GM23338 (cell line): ENCODE results near the gene NTNG1.

Experiments
- CREB1 ChIP-seq: fragments of 250-450 bp; sonication (Bioruptor Pico); IDR thresholded peaks from 2 replicates; pipeline ENCODE4 v1.5.0; 2020; ENCODE audit warnings: low read depth, mild to moderate bottlenecking, moderate library complexity
- CTCF ChIP-seq, 2 experiments: fragments of 200-600 bp in 1 of 2; sonication (generic) in 1 of 2; conservative IDR thresholded peaks; 2 replicates each; pipeline versions ENCODE4 v1.5.1 to v1.6.1; 2016 to 2017; ENCODE audit warnings: antibody characterized with exemption in 2 of 2, low read depth in 2 of 2, mild to moderate bottlenecking in 2 of 2, moderate library complexity in 1 of 2
- EZH2 ChIP-seq: fragments of 200-600 bp; sonication (generic); IDR thresholded peaks from one replicate; pipeline ENCODE4 v1.8.0; 2017; ENCODE audit warnings: antibody characterized with exemption, mild to moderate bottlenecking, low read depth; ENCODE audit not compliant: unreplicated experiment
- EZH2phosphoT487 ChIP-seq: fragments of 200-600 bp; sonication (generic); IDR thresholded peaks from one replicate; pipeline ENCODE4 v1.8.1; 2018; ENCODE audit warnings: antibody characterized with exemption; ENCODE audit not compliant: unreplicated experiment
- JUNB ChIP-seq: IDR thresholded peaks from one replicate; pipeline ENCODE4 v1.6.1; 2016; ENCODE audit warnings: antibody characterized with exemption; ENCODE audit not compliant: unreplicated experiment
- NANOG ChIP-seq: IDR thresholded peaks from 2 replicates; pipeline ENCODE4 v1.6.1; 2016; ENCODE audit warnings: antibody characterized with exemption, borderline replicate concordance
- POLR2AphosphoS5 ChIP-seq: IDR thresholded peaks from 2 replicates; pipeline ENCODE4 v1.6.1; 2016; ENCODE audit warnings: antibody characterized with exemption, low read depth
- STAT1 ChIP-seq: IDR thresholded peaks from one replicate; pipeline ENCODE4 v1.6.1; 2016; ENCODE audit warnings: antibody characterized with exemption; ENCODE audit not compliant: unreplicated experiment
- ZNF331 ChIP-seq: fragments of 250-450 bp; sonication (Bioruptor Pico); IDR thresholded peaks from 2 replicates; pipeline ENCODE4 v1.5.0; 2020; ENCODE audit warnings: low read depth, mild to moderate bottlenecking, moderate library complexity
- ZNF462 ChIP-seq: fragments of 250-450 bp; sonication (Bioruptor Pico); IDR thresholded peaks from 2 replicates; pipeline ENCODE4 v1.5.0; 2020; ENCODE audit warnings: mild to moderate bottlenecking, moderate library complexity
- TF ChIP-seq, protein P1 (sequence below): IDR thresholded peaks from one replicate; pipeline ENCODE4 v1.6.1; 2018; ENCODE audit warnings: antibody characterized with exemption; ENCODE audit not compliant: unreplicated experiment

- TF ChIP-seq JUNB, result no peak
- no peak for TF ChIP-seq CTCF (conservative IDR thresholded peaks at IDR 0.05; ENCODE audit: low read depth in 2 of 2)
- no peak for TF ChIP-seq POLR2AphosphoS5
- TF ChIP-seq EZH2, result no peak
- TF ChIP-seq, protein P1, sequence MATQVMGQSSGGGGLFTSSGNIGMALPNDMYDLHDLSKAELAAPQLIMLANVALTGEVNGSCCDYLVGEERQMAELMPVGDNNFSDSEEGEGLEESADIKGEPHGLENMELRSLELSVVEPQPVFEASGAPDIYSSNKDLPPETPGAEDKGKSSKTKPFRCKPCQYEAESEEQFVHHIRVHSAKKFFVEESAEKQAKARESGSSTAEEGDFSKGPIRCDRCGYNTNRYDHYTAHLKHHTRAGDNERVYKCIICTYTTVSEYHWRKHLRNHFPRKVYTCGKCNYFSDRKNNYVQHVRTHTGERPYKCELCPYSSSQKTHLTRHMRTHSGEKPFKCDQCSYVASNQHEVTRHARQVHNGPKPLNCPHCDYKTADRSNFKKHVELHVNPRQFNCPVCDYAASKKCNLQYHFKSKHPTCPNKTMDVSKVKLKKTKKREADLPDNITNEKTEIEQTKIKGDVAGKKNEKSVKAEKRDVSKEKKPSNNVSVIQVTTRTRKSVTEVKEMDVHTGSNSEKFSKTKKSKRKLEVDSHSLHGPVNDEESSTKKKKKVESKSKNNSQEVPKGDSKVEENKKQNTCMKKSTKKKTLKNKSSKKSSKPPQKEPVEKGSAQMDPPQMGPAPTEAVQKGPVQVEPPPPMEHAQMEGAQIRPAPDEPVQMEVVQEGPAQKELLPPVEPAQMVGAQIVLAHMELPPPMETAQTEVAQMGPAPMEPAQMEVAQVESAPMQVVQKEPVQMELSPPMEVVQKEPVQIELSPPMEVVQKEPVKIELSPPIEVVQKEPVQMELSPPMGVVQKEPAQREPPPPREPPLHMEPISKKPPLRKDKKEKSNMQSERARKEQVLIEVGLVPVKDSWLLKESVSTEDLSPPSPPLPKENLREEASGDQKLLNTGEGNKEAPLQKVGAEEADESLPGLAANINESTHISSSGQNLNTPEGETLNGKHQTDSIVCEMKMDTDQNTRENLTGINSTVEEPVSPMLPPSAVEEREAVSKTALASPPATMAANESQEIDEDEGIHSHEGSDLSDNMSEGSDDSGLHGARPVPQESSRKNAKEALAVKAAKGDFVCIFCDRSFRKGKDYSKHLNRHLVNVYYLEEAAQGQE, result no peak
- TF ChIP-seq STAT1, result no peak
- TF ChIP-seq EZH2phosphoT487, result no peak
- TF ChIP-seq CREB1 (CRISPR knock-in tag), result no peak
- TF ChIP-seq ZNF462 (CRISPR knock-in tag), result no peak
- no peak for TF ChIP-seq NANOG
- TF ChIP-seq ZNF331, result no peak
Observed at GRCh38 chr1:107291987-107292386, 151.1 kb downstream of the NTNG1 start.
